Breast epithelium (tissue), 3 donors: ENCODE data around the gene MC3R.

Experiments
- POLR2A ChIP-seq: fragments of 450-650 bp; IDR thresholded peaks from one replicate; pipeline ENCODE4 v1.6.1; 2016; ENCODE audit warnings: antibody characterized with exemption, mild to moderate bottlenecking, moderate library complexity
- POLR2AphosphoS5 ChIP-seq, 3 donors: sonication (generic); formaldehyde crosslinking; IDR thresholded peaks; one replicate each; pipeline ENCODE4 v1.6.1; 2017; ENCODE audit warnings: antibody characterized with exemption in 3 of 3
- TF ChIP-seq, protein P1 (sequence below), 3 donors: fragments of 450-650 bp; IDR thresholded peaks; one replicate each; pipeline ENCODE4 v1.5.1; 2016 to 2017; ENCODE audit warnings: antibody characterized with exemption in 3 of 3, mild to moderate bottlenecking in 3 of 3, moderate library complexity in 3 of 3

GRCh38 chr20:56273491-56273890 lies 25.0 kb downstream of the MC3R start:
- TF ChIP-seq POLR2A: no peak
- TF ChIP-seq, protein P1, sequence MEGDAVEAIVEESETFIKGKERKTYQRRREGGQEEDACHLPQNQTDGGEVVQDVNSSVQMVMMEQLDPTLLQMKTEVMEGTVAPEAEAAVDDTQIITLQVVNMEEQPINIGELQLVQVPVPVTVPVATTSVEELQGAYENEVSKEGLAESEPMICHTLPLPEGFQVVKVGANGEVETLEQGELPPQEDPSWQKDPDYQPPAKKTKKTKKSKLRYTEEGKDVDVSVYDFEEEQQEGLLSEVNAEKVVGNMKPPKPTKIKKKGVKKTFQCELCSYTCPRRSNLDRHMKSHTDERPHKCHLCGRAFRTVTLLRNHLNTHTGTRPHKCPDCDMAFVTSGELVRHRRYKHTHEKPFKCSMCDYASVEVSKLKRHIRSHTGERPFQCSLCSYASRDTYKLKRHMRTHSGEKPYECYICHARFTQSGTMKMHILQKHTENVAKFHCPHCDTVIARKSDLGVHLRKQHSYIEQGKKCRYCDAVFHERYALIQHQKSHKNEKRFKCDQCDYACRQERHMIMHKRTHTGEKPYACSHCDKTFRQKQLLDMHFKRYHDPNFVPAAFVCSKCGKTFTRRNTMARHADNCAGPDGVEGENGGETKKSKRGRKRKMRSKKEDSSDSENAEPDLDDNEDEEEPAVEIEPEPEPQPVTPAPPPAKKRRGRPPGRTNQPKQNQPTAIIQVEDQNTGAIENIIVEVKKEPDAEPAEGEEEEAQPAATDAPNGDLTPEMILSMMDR (IDR thresholded peaks at IDR 0.05): no peak
- no peak for TF ChIP-seq POLR2AphosphoS5 (IDR thresholded peaks at IDR 0.05)
